ENCODE data around the gene SEMA3E.

Gene SEMA3E

GRCh38 chr7:83365746-83366145, 283.2 kb downstream of the SEMA3E start:
- Histone ChIP-seq H3K36me3 (no peaks in the 10 kb centered on the region), H3K9me3 (ENCODE audit: severe bottlenecking) (no peaks in the 10 kb centered on the region), H3K4me3 (ENCODE audit: low read depth, low read length) (no peak overlapping the region), H3K27ac (no peak overlapping the region), H3K27me3 (ENCODE audit: insufficient read depth, low read depth, severe bottlenecking) (no peaks in the 10 kb centered on the region)
- TF ChIP-seq, protein P1, sequence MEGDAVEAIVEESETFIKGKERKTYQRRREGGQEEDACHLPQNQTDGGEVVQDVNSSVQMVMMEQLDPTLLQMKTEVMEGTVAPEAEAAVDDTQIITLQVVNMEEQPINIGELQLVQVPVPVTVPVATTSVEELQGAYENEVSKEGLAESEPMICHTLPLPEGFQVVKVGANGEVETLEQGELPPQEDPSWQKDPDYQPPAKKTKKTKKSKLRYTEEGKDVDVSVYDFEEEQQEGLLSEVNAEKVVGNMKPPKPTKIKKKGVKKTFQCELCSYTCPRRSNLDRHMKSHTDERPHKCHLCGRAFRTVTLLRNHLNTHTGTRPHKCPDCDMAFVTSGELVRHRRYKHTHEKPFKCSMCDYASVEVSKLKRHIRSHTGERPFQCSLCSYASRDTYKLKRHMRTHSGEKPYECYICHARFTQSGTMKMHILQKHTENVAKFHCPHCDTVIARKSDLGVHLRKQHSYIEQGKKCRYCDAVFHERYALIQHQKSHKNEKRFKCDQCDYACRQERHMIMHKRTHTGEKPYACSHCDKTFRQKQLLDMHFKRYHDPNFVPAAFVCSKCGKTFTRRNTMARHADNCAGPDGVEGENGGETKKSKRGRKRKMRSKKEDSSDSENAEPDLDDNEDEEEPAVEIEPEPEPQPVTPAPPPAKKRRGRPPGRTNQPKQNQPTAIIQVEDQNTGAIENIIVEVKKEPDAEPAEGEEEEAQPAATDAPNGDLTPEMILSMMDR (IDR thresholded peaks at IDR 0.05; ENCODE audit: low read depth, low read length): no peak
- no peak for DNase-seq

DNA sequence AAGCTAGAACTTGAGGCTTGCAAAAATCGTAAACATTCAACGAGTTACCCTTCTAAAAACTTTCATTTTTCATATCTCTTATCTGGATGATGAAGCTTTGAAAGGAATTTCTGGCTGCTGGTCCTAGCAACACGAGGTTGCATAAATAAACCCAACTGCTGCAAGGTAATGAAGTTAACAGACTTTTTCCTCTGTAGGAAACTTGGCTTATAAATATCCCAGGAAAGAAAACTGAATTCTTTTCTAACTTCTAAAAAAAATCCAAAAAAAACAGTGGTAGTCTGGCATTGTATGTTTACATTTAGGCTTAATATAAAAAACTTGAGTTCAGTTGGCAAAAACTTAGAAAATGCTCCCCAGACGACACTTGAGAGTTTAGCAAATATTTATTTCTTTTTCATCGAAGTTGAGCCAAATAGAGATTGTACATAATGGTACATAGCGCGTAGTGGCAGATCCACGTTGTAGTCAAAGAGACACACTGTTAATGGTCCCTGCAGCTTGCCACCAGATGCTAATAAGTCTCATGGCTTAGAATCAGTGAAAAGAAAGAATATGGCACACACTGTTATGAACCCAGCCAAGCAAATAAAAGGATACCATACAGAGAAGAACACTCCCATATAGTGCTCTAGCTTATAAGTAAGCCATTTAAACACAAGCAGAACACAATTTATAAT, 285.9 kb downstream of the SEMA3E start:
- no peaks in the 10 kb centered on the region for H3K36me3 ChIP-seq
- no peak overlapping the region for H3K4me3 ChIP-seq (ENCODE audit: low read depth, low read length)
- DNase-seq: no peak
- H3K27me3 ChIP-seq (ENCODE audit: insufficient read depth, low read depth, severe bottlenecking): no peaks in the 10 kb centered on the region
- no peaks in the 10 kb centered on the region for H3K9me3 ChIP-seq (ENCODE audit: severe bottlenecking)
- TF ChIP-seq, protein P1 (IDR thresholded peaks at IDR 0.05; ENCODE audit: low read depth, low read length): no peak
- no peak overlapping the region for H3K27ac ChIP-seq

DNA sequence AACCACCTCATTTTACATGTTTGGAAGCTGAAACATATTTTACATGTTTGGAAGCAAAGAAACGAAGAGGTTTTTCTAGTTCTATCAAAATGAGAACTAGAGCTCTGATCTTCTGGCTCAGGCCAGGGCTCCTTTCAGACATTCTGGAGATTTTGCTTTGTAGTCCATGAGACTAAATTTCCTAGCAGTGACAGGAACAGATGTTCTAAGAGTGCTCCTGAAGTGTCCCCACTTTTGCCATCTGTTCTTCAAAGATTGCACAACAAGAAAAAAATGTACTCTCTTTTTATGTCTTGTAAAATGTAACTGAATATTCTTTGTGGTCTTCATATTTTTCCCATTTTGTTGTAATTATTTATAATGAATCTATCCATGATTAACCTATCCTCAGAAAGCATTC, 289.8 kb downstream of the SEMA3E start:
- TF ChIP-seq, protein P1 (IDR thresholded peaks at IDR 0.05; ENCODE audit: low read depth, low read length): no peak
- H3K27ac ChIP-seq: no peak overlapping the region
- H3K9me3 ChIP-seq (ENCODE audit: severe bottlenecking): no peaks in the 10 kb centered on the region
- no peak overlapping the region for H3K4me3 ChIP-seq (ENCODE audit: low read depth, low read length)
- H3K36me3 ChIP-seq: no peaks in the 10 kb centered on the region
- H3K27me3 ChIP-seq (ENCODE audit: insufficient read depth, low read depth, severe bottlenecking): no peaks in the 10 kb centered on the region
- no peak for DNase-seq

DNA sequence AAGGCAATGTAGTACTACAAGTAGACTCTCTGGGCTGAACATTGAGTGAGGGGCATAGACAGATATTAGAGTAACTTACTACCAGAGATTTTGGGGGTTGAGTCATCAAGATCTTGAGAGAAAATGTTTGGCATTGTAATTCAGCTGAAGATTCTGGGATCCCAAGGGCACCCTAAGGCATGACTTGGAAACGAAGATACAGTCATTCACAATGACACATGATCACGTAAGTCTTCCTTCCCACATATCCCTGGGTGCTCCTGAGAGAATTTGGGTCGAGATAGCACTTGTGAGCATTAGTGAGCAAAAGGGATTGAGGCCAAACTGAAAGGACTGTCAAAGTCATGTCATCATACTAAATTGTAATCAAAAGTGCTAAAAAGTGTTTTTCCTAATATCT, 293.8 kb downstream of the SEMA3E start:
- H3K27ac ChIP-seq: no peak overlapping the region
- H3K9me3 ChIP-seq (ENCODE audit: severe bottlenecking): no peaks in the 10 kb centered on the region
- H3K4me3 ChIP-seq (ENCODE audit: low read depth, low read length): no peak overlapping the region
- H3K27me3 ChIP-seq (ENCODE audit: insufficient read depth, low read depth, severe bottlenecking): no peaks in the 10 kb centered on the region
- H3K36me3 ChIP-seq: no peaks in the 10 kb centered on the region
- no peak for DNase-seq
- TF ChIP-seq, protein P1 (IDR thresholded peaks at IDR 0.05; ENCODE audit: low read depth, low read length): no peak

GRCh38 chr7:83347945-83348444, 300.9 kb downstream of the SEMA3E start:
- no peak overlapping the region for H3K27ac ChIP-seq
- H3K9me3 ChIP-seq (ENCODE audit: severe bottlenecking): no peaks in the 10 kb centered on the region
- H3K36me3 ChIP-seq: no peaks in the 10 kb centered on the region
- TF ChIP-seq, protein P1 (IDR thresholded peaks at IDR 0.05; ENCODE audit: low read depth, low read length): no peak
- DNase-seq: no peak
- H3K27me3 ChIP-seq (ENCODE audit: insufficient read depth, low read depth, severe bottlenecking): no peaks in the 10 kb centered on the region
- H3K4me3 ChIP-seq (ENCODE audit: low read depth, low read length): no peak overlapping the region

DNA sequence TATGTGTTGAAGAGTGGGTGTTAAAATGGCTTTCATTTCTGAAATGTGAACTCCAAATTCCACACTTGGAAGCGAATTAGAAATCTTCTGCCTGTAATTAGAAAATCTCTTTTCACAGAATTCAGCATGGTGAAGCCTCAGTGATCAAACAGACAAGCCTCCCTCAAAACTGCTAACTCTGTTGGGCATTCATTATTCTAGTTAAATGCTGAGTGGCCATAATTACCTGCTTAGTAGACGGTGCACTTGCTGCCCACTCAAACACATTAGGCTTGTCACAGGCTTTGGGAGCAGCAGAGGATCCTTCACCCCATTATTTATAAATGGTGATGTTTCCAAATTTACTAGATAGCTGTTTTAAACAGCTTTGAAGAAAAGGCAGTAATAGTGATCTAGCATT, 309.0 kb downstream of the SEMA3E start:
- TF ChIP-seq, protein P1 (IDR thresholded peaks at IDR 0.05; ENCODE audit: low read depth, low read length): no peak

More for the DNA sequence above, 309.0 kb downstream of the SEMA3E start:
- no peak for DNase-seq
- H3K27me3 ChIP-seq (ENCODE audit: insufficient read depth, low read depth, severe bottlenecking): no peaks in the 10 kb centered on the region
- no peak overlapping the region for H3K4me3 ChIP-seq (ENCODE audit: low read depth, low read length)
- H3K9me3 ChIP-seq (ENCODE audit: severe bottlenecking): no peaks in the 10 kb centered on the region
- no peaks in the 10 kb centered on the region for H3K36me3 ChIP-seq
- H3K27ac ChIP-seq: no peak overlapping the region
